Liver (tissue), 9 donors: ENCODE results near the gene COL12A1. TPM values are rescaled to one million over a fixed set of nuclear protein-coding genes. Genes with fewer than 3 reads are reported as not detected.

Experiments used
- DNase-seq: peaks from one replicate; pipeline ENCODE4 v3.0.0-alpha.2; 2017; ENCODE audit warnings: low spot score
- H3K27ac ChIP-seq, 2 donors: one replicate each; pipeline ENCODE4 v1.7.0; 2013; ENCODE audit warnings: inconsistent platforms in 2 of 2, low read length in 2 of 2, control low read depth in 1 of 2, low read depth in 1 of 2, mild to moderate bottlenecking in 1 of 2
- H3K27me3 ChIP-seq, 4 donors: one replicate each; pipeline versions ENCODE4 v1.6.1 to v1.7.0; 2013; ENCODE audit warnings: low read length in 3 of 4, inconsistent platforms in 1 of 4, mild to moderate bottlenecking in 1 of 4, moderate library complexity in 1 of 4; ENCODE audit not compliant: control insufficient read depth in 4 of 4, insufficient read depth in 4 of 4
- H3K36me3 ChIP-seq, 4 donors: one replicate each; pipeline versions ENCODE4 v1.6.1 to v1.7.0; 2013; ENCODE audit warnings: low read length in 3 of 4, mild to moderate bottlenecking in 3 of 4, low read depth in 1 of 4, moderate library complexity in 1 of 4; ENCODE audit not compliant: control insufficient read depth in 4 of 4, insufficient read depth in 3 of 4
- H3K4me1 ChIP-seq, 4 donors: one replicate each; pipeline versions ENCODE4 v1.6.1 to v1.7.0; 2013; ENCODE audit warnings: low read length in 3 of 4, mild to moderate bottlenecking in 3 of 4, moderate library complexity in 1 of 4; ENCODE audit not compliant: control insufficient read depth in 4 of 4, insufficient read depth in 4 of 4
- H3K4me3 ChIP-seq, 3 donors: one replicate each; pipeline versions ENCODE4 v1.6.1 to v1.7.0; 2013; ENCODE audit warnings: low read length in 3 of 3, control low read depth in 1 of 3, low read depth in 1 of 3, mild to moderate bottlenecking in 1 of 3
- H3K9ac ChIP-seq, 2 donors: one replicate each; pipeline ENCODE4 v1.7.0; 2013; ENCODE audit warnings: low read length in 2 of 2, mild to moderate bottlenecking in 2 of 2, moderate library complexity in 2 of 2, control low read depth in 1 of 2, low read depth in 1 of 2
- H3K9me3 ChIP-seq, 4 donors: one replicate each; pipeline versions ENCODE4 v1.6.1 to v1.7.0; 2013; ENCODE audit warnings: low read length in 3 of 4; ENCODE audit not compliant: control insufficient read depth in 4 of 4
- EGR1 ChIP-seq, 2 donors: IDR thresholded peaks; 2 replicates each; pipeline ENCODE4 v1.6.1; 2016 to 2018; ENCODE audit warnings: antibody characterized with exemption in 2 of 2, low read depth in 2 of 2
- FOXA1 ChIP-seq: IDR thresholded peaks from 2 replicates; pipeline ENCODE4 v1.6.1; 2016; ENCODE audit warnings: antibody characterized with exemption
- FOXA2 ChIP-seq: IDR thresholded peaks from 2 replicates; pipeline ENCODE4 v1.6.1; 2016; ENCODE audit warnings: antibody characterized with exemption
- GABPA ChIP-seq, 2 donors: IDR thresholded peaks in 1 of 2; conservative IDR thresholded peaks in 1 of 2; 2 replicates each; pipeline ENCODE4 v1.6.1; 2016; ENCODE audit warnings: antibody characterized with exemption in 2 of 2, mild to moderate bottlenecking in 1 of 2, moderate library complexity in 1 of 2
- HNF4A ChIP-seq, 2 donors: conservative IDR thresholded peaks; 2 replicates each; pipeline ENCODE4 v1.6.1; 2016; ENCODE audit warnings: antibody characterized with exemption in 2 of 2, mild to moderate bottlenecking in 2 of 2
- HNF4G ChIP-seq: IDR thresholded peaks from 2 replicates; pipeline ENCODE4 v1.6.1; 2016; ENCODE audit warnings: antibody characterized with exemption
- JUND ChIP-seq, 2 donors: IDR thresholded peaks; 2 replicates each; pipeline ENCODE4 v1.6.1; 2016; ENCODE audit warnings: antibody characterized with exemption in 2 of 2
- NR2F2 ChIP-seq: IDR thresholded peaks from 2 replicates; pipeline ENCODE4 v1.6.1; 2016; ENCODE audit warnings: antibody characterized with exemption
- RAD21 ChIP-seq, 2 donors: IDR thresholded peaks; 2 replicates each; pipeline ENCODE4 v1.6.1; 2016; ENCODE audit warnings: antibody characterized with exemption in 2 of 2, mild to moderate bottlenecking in 2 of 2
- RXRA ChIP-seq, 2 donors: IDR thresholded peaks; 2 replicates each; pipeline ENCODE4 v1.6.1; 2017 to 2018; ENCODE audit warnings: antibody characterized with exemption in 2 of 2, mild to moderate bottlenecking in 1 of 2
- SP1 ChIP-seq: IDR thresholded peaks from 2 replicates; pipeline ENCODE4 v1.6.1; 2018; ENCODE audit warnings: antibody characterized with exemption, mild to moderate bottlenecking
- TAF1 ChIP-seq: conservative IDR thresholded peaks from 2 replicates; pipeline ENCODE4 v1.6.1; 2016; ENCODE audit warnings: antibody characterized with exemption, mild to moderate bottlenecking
- YY1 ChIP-seq: IDR thresholded peaks from 2 replicates; pipeline ENCODE4 v1.6.1; 2016; ENCODE audit warnings: antibody characterized with exemption, mild to moderate bottlenecking
- WGBS: extraction: QIAGEN DNeasy Blood & Tissue Kit; methylation state at CpG from one replicate; pipeline ENCODE4 v1.1.7; 2013; 5-methylcytosine and 5-hydroxymethylcytosine counted together
- polyA plus RNA-seq, 2 donors: library from polyadenylated mRNA; stranded (reverse) in 1 of 2; unstranded in 1 of 2; fragments of 200-250 nt in 1 of 2; fragments of >200 nt in 1 of 2; fragmentation: Nextera tagmentation in 1 of 2; extraction: Ambion mirVana in 1 of 2; gene quantifications; one replicate each; pipeline versions ENCODE4 v1.2.1 to v1.2.3, GENCODE V29; 2013 to 2015
- total RNA-seq, 2 donors: library from RNA; depleted of rRNA; stranded (reverse); fragments of >200 nt; gene quantifications; one replicate each; pipeline ENCODE4 v1.2.3, GENCODE V29; 2014
- TF ChIP-seq, protein P1 (sequence below): IDR thresholded peaks from 2 replicates; pipeline ENCODE4 v1.6.1; 2016; ENCODE audit warnings: antibody characterized with exemption
- TF ChIP-seq, protein P2 (sequence below): IDR thresholded peaks from 2 replicates; pipeline ENCODE4 v1.6.1; 2016; ENCODE audit warnings: antibody characterized with exemption, mild to moderate bottlenecking
- TF ChIP-seq, protein P3 (sequence below): fragments of 150-350 bp; IDR thresholded peaks from 2 replicates; pipeline ENCODE4 v1.5.1; 2017; ENCODE audit warnings: improper control_type of control experiment, low read depth, low read length; ENCODE audit not compliant: missing input control
- TF ChIP-seq, protein P4 (sequence below): IDR thresholded peaks from 2 replicates; pipeline ENCODE4 v1.6.1; 2016; ENCODE audit warnings: antibody characterized with exemption
- TF ChIP-seq, protein P5 (sequence below): IDR thresholded peaks from 2 replicates; pipeline ENCODE4 v1.6.1; 2016; ENCODE audit warnings: antibody characterized with exemption
- donor health status: healthy.
- donor health status: healthy.
- donor health status: healthy.
- donor health status: healthy.
- donor health status: healthy.

COL12A1 gene
- total and polyA plus RNA-seq, 4 donors = 0.15 to 5.1 (median 1.8) TPM

DNA sequence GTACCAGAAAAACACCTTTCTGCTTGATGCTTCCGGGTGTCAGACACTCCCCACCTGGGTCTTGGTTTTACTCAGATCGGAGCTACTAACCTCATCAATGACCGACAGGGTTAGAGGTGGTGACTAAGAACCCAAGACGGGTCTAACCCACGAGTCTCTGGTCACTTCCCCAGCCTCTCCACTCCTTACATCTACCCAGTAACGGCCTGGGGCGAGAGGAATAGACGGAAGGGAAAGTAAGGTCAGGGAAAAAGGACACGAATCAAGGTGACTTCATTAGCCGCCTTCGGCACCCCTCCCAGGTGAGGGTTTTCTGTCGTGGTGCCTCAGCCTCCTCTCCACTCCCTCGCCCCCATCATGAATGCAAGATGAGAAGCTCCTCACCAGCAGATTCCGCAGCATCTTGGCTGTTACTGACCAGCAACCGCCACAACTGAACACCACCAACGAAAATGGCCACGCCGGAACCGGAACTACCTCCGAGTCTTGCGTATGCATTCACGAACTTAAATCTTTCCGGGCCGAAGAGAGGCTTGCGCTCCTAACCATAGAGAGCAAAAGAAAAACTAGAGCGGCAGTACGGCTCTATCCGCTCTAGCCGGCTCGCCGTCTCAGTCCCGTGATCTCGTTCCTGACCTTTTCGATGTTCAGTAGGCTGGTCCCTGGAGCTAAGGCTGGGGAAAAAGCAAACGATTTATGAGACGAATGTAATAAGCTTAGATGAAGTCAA lies 37.6 kb upstream of the COL12A1 start, which contains the start of gene COX7A2:
TSS of gene COX7A2 (minus strand) at position 469 of the 730 bp plus-strand sequence. CDS start at position 402, 67 bp downstream.
- Histone ChIP-seq H3K36me3 (peaks cover 6 to 19% (median 10%) of the 10 kb centered on the region in 4 donors), H3K4me3 (peak within 1 kb of the TSS; percentile 69 to 100 (median 100)), H3K9ac (peak within 1 kb of the TSS; percentile 91 to 97), H3K27me3 (no peaks in the 10 kb centered on the region), H3K27ac (peak within 1 kb of the TSS; percentile 80 to 91), H3K4me1 (peaks cover 0 to 13% (median 6%) of the 10 kb centered on the region in 4 donors), H3K9me3 (no peaks in the 10 kb centered on the region)
- under 1% methylated on average over 36 of the region's 36 CpGs for WGBS
- DNase-seq = peak; percentile 82
- TF ChIP-seq HNF4G (no peak), FOXA1 (no peak), FOXA2 (no peak), JUND (IDR thresholded peaks at IDR 0.05) (peak in 1 of 2 donors; percentile 60), GABPA (IDR thresholded peaks at IDR 0.05 in 1 of 2, conservative IDR thresholded peaks at IDR 0.05 in 1 of 2) (peak; percentile 94 to 98), NR2F2 (peak; percentile 94), TAF1 (peak; percentile 95), EGR1 (IDR thresholded peaks at IDR 0.05; ENCODE audit: low read depth in 2 of 2) (peak in 1 of 2 donors; percentile 40), RXRA (IDR thresholded peaks at IDR 0.05) (peak; percentile 68 to 70), SP1 (peak; percentile 80), YY1 (peak; percentile 97), RAD21 (IDR thresholded peaks at IDR 0.05) (peak; percentile 26 to 47), HNF4A (conservative IDR thresholded peaks at IDR 0.05) (peak; percentile 32 to 36)
- TF ChIP-seq, protein P1, sequence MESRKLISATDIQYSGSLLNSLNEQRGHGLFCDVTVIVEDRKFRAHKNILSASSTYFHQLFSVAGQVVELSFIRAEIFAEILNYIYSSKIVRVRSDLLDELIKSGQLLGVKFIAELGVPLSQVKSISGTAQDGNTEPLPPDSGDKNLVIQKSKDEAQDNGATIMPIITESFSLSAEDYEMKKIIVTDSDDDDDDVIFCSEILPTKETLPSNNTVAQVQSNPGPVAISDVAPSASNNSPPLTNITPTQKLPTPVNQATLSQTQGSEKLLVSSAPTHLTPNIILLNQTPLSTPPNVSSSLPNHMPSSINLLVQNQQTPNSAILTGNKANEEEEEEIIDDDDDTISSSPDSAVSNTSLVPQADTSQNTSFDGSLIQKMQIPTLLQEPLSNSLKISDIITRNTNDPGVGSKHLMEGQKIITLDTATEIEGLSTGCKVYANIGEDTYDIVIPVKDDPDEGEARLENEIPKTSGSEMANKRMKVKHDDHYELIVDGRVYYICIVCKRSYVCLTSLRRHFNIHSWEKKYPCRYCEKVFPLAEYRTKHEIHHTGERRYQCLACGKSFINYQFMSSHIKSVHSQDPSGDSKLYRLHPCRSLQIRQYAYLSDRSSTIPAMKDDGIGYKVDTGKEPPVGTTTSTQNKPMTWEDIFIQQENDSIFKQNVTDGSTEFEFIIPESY = peak; percentile 86
- TF ChIP-seq, protein P2, sequence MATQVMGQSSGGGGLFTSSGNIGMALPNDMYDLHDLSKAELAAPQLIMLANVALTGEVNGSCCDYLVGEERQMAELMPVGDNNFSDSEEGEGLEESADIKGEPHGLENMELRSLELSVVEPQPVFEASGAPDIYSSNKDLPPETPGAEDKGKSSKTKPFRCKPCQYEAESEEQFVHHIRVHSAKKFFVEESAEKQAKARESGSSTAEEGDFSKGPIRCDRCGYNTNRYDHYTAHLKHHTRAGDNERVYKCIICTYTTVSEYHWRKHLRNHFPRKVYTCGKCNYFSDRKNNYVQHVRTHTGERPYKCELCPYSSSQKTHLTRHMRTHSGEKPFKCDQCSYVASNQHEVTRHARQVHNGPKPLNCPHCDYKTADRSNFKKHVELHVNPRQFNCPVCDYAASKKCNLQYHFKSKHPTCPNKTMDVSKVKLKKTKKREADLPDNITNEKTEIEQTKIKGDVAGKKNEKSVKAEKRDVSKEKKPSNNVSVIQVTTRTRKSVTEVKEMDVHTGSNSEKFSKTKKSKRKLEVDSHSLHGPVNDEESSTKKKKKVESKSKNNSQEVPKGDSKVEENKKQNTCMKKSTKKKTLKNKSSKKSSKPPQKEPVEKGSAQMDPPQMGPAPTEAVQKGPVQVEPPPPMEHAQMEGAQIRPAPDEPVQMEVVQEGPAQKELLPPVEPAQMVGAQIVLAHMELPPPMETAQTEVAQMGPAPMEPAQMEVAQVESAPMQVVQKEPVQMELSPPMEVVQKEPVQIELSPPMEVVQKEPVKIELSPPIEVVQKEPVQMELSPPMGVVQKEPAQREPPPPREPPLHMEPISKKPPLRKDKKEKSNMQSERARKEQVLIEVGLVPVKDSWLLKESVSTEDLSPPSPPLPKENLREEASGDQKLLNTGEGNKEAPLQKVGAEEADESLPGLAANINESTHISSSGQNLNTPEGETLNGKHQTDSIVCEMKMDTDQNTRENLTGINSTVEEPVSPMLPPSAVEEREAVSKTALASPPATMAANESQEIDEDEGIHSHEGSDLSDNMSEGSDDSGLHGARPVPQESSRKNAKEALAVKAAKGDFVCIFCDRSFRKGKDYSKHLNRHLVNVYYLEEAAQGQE = peak; percentile 93
- TF ChIP-seq, protein P3, sequence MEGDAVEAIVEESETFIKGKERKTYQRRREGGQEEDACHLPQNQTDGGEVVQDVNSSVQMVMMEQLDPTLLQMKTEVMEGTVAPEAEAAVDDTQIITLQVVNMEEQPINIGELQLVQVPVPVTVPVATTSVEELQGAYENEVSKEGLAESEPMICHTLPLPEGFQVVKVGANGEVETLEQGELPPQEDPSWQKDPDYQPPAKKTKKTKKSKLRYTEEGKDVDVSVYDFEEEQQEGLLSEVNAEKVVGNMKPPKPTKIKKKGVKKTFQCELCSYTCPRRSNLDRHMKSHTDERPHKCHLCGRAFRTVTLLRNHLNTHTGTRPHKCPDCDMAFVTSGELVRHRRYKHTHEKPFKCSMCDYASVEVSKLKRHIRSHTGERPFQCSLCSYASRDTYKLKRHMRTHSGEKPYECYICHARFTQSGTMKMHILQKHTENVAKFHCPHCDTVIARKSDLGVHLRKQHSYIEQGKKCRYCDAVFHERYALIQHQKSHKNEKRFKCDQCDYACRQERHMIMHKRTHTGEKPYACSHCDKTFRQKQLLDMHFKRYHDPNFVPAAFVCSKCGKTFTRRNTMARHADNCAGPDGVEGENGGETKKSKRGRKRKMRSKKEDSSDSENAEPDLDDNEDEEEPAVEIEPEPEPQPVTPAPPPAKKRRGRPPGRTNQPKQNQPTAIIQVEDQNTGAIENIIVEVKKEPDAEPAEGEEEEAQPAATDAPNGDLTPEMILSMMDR = no peak
- TF ChIP-seq, protein P4, sequence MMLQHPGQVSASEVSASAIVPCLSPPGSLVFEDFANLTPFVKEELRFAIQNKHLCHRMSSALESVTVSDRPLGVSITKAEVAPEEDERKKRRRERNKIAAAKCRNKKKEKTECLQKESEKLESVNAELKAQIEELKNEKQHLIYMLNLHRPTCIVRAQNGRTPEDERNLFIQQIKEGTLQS = peak; percentile 80
- TF ChIP-seq, protein P5, sequence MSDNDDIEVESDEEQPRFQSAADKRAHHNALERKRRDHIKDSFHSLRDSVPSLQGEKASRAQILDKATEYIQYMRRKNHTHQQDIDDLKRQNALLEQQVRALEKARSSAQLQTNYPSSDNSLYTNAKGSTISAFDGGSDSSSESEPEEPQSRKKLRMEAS = peak; percentile 74
